ENCODE data around the gene NDUFS2. TPM values are rescaled to one million over a fixed set of nuclear protein-coding genes. Genes with fewer than 3 reads are reported as not detected.

The NDUFS2 gene
- total and polyA plus RNA-seq, 10 of the 15 experiments (the other 5 are each of a cell fraction or from before 2014, with no cell fraction given): 66.5 to 215 (median 148) TPM

DNA sequence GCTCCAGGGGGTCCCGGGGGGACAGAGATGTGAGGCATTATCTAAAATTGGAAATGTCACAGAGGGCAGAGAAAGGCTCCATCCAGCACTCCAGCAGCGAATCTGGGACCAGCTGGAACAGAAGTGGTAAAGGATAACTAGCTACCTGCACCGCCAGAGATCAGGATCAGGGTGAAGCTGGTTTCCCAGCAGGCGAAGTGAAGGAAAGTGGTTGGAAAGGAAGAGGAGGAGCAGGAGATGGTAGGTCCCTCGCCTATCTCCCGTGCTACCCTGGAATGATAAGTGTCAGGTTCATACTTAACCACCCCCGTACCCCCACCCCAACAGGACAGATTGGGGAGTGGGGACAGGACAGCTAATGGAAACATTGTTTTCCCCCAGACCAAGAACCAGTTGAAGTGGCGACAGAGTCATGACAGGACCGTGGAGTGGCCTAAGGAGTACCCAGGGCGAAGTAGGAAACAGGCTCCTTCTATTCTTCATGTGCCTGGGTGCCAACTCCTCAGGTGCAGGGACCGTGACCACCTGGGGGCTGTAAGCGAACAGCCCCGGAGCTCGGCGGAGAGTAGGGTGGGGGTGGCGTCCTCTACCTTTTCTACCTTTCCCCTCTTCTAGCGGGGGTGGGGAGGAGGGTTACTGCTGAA, 25.6 kb upstream of the NDUFS2 start (continued):
- TF ChIP-seq GABPA (IDR thresholded peaks at IDR 0.05; ENCODE audit: low read depth): no peak
- no peak for TF ChIP-seq ZBED1 (IDR thresholded peaks at IDR 0.05; ENCODE audit: borderline replicate concordance)
- TF ChIP-seq TBL1XR1 (IDR thresholded peaks at IDR 0.05; ENCODE audit: low read depth, low read length): no peak
- TF ChIP-seq RAD21 (IDR thresholded peaks at IDR 0.05; ENCODE audit: insufficient read depth, low read depth, low read length): no peak
- TF ChIP-seq ATF7 (IDR thresholded peaks at IDR 0.05; ENCODE audit: low read depth): no peak
- no peak for TF ChIP-seq CBFB (IDR thresholded peaks at IDR 0.05; ENCODE audit: low read depth)
- TF ChIP-seq EGR1 (IDR thresholded peaks at IDR 0.05; ENCODE audit: borderline replicate concordance in 1 of 2, low read depth in 2 of 2, low read length in 2 of 2): 0 out of 3 replicates have a peak, but pooled peaks of 1 of the 2 experiments have one; percentile 1

DNA sequence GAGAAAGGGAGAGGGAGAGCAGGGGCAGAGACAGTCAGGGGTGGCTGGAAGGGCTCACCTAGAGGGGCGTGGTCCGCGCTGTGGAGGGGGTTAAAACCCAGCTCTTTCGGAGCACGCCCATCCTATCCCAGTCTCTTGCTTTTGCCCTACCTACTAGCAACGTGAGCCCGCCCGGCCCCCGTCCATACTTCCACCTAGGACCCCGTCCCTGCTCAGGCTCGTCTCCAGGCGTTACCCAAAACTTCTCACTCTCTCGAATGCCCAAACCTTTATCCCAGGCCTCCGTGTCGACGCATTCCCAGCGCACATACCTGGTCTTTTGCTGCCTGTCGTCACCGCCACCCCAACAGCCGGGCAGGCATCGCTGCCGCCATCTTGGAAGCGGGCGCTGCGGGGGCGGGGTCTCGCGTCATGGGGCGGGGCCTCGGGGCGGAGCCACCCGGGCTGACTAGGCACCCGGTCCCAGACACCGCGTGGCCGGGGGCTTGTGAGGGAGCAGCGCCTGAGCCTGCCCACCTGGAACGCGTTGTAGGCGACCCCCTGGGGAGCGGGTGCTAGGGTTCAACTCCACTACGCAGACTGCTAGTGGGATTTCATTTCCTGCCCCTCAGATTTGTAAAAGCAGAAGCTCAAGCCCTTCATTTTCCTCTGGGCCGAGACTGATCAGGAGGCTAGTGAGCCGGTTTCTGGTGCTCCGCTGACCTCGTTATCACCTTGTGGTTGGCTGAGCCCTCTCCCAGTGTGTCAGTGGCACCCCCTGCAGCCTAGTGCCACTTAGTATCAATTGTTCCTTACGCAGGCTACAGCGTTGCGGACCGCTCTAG, 24.8 kb upstream of the NDUFS2 start, which contains the start of gene B4GALT3:
Gene B4GALT3, minus strand, starts transcription at position 396 of the 824 bp plus-strand sequence. CDS start 1,447 bp downstream, outside the sequence.
- POLR2A ChIA-PET: interaction anchor here (1.0 to 1.9 kb wide), 4 partner anchors 9 to 25 kb away, joined by 7 to 14 read pairs (median 8); partner anchors contain the start of genes NDUFS2 and PPOX
- in situ Hi-C loops (cut with MboI): no loop called here
- Histone ChIP-seq H3K4me1 (ENCODE audit: control insufficient read depth, insufficient read depth, low read length) (peaks cover 33% of the 10 kb centered on the region), H3K27ac (ENCODE audit: control insufficient read depth, insufficient read depth) (peak within 1 kb of the TSS; percentile 87), H3K27me3 (replicated peaks in 1 of 2; ENCODE audit: control insufficient read depth in 2 of 2, insufficient read depth in 2 of 2, low read length in 1 of 2) (no peaks in the 10 kb centered on the region), H3K4me2 (ENCODE audit: control insufficient read depth, insufficient read depth) (peak within 1 kb of the TSS; percentile 87), H3K9ac (ENCODE audit: control insufficient read depth, insufficient read depth, low read length) (peak within 1 kb of the TSS; percentile 69), H3K36me3 (ENCODE audit: control insufficient read depth in 2 of 2, insufficient read depth in 2 of 2, low read length in 1 of 2) (peaks cover 6 to 26% of the 10 kb centered on the region in 2 experiments), H3K4me3 (peak within 1 kb of the TSS; percentile 90), H3K79me2 (ENCODE audit: control insufficient read depth, insufficient read depth, low read length) (peaks cover 23% of the 10 kb centered on the region), H3K9me3 (replicated peaks; ENCODE audit: control insufficient read depth, insufficient read depth, low read length) (no peaks in the 10 kb centered on the region), H2AFZ (ENCODE audit: control insufficient read depth, low read depth, low read length) (peak within 1 kb of the TSS; percentile 96), H4K20me1 (ENCODE audit: control insufficient read depth, insufficient read depth) (no peaks in the 10 kb centered on the region)
- CTCF ChIA-PET: interaction anchor here (0.6 to 3.7 kb wide), 7 partner anchors 9 to 205 kb away, joined by 3 to 44 read pairs (median 7); partner anchors contain the start of genes PPOX and TOMM40L
- FAIRE-seq: no peak
- RAD21 ChIA-PET (ENCODE audit: unreplicated experiment): interaction anchor here (1.0 to 2.9 kb wide), 4 partner anchors 12 to 48 kb away, joined by 4 to 21 read pairs (median 8); partner anchors contain the start of genes PPOX and TOMM40L
- intact Hi-C loops (cut with micrococcal nuclease; ENCODE audit: unreplicated experiment): no loop called here
- 13% methylated on average over 50 of the region's 50 CpGs for WGBS (ENCODE audit: insufficient coverage, insufficient replicate concordance, low lambda C conversion rate, missing lambda C conversion rate)
- TSS peak; percentile 86 for BruUV-seq (replicated peaks)
- ATAC-seq: peak; percentile 93
- SMC1A ChIA-PET (ENCODE audit: uncharacterized antibody, unreplicated experiment): interaction anchor here (0.9 to 1.9 kb wide), 6 partner anchors 9 to 207 kb away, joined by 3 to 10 read pairs (median 4); partner anchors contain the start of genes PPOX and TOMM40L
- DNase-seq (ENCODE audit: low read depth, low spot score): no peak
- TF ChIP-seq POU2F2 (IDR thresholded peaks at IDR 0.05; ENCODE audit: borderline replicate concordance, low read depth, low read length) (peak; percentile 73), SMAD1 (IDR thresholded peaks at IDR 0.05; ENCODE audit: low read depth, partially characterized antibody) (no peak), STAT3 (IDR thresholded peaks at IDR 0.05; ENCODE audit: low read depth, low read length) (no peak), CREB1 (IDR thresholded peaks at IDR 0.05; ENCODE audit: low read depth) (peak; percentile 83), ASH2L (IDR thresholded peaks at IDR 0.05; ENCODE audit: borderline replicate concordance, low read depth) (no peak), GABPA (IDR thresholded peaks at IDR 0.05; ENCODE audit: low read depth) (no peak)
- TF ChIP-seq, protein P1, sequence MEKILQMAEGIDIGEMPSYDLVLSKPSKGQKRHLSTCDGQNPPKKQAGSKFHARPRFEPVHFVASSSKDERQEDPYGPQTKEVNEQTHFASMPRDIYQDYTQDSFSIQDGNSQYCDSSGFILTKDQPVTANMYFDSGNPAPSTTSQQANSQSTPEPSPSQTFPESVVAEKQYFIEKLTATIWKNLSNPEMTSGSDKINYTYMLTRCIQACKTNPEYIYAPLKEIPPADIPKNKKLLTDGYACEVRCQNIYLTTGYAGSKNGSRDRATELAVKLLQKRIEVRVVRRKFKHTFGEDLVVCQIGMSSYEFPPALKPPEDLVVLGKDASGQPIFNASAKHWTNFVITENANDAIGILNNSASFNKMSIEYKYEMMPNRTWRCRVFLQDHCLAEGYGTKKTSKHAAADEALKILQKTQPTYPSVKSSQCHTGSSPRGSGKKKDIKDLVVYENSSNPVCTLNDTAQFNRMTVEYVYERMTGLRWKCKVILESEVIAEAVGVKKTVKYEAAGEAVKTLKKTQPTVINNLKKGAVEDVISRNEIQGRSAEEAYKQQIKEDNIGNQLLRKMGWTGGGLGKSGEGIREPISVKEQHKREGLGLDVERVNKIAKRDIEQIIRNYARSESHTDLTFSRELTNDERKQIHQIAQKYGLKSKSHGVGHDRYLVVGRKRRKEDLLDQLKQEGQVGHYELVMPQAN (conservative IDR thresholded peaks at IDR 0.05): no peak; the same call in 1 of the 2 replicates
- TF ChIP-seq, protein P2, sequence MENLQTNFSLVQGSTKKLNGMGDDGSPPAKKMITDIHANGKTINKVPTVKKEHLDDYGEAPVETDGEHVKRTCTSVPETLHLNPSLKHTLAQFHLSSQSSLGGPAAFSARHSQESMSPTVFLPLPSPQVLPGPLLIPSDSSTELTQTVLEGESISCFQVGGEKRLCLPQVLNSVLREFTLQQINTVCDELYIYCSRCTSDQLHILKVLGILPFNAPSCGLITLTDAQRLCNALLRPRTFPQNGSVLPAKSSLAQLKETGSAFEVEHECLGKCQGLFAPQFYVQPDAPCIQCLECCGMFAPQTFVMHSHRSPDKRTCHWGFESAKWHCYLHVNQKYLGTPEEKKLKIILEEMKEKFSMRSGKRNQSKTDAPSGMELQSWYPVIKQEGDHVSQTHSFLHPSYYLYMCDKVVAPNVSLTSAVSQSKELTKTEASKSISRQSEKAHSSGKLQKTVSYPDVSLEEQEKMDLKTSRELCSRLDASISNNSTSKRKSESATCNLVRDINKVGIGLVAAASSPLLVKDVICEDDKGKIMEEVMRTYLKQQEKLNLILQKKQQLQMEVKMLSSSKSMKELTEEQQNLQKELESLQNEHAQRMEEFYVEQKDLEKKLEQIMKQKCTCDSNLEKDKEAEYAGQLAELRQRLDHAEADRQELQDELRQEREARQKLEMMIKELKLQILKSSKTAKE (IDR thresholded peaks at IDR 0.05; ENCODE audit: low read depth, poor library complexity, severe bottlenecking): no peak
